GM23338 (cell line): ENCODE data around the gene FAM171A1. TPM values are rescaled to one million over a fixed set of nuclear protein-coding genes. Genes with fewer than 3 reads are reported as not detected.

Experiments used
- ATAC-seq: fragments of 200-7000 bp; cut with Tn5 transposase; 3 replicates; pipeline ENCODE4 v1.9.1; 2020
- DNase-seq: peaks from one replicate; pipeline ENCODE4 v3.0.0-alpha.2; 2015; ENCODE audit warnings: low spot score
- H2AFZ ChIP-seq: fragments of 200-600 bp; sonication (generic); 2 replicates; pipeline ENCODE4 v1.8.0; 2016; ENCODE audit warnings: antibody characterized with exemption, mild to moderate bottlenecking, moderate library complexity
- H3F3A ChIP-seq: fragments of 200-600 bp; sonication (generic); replicated peaks from 2 replicates; pipeline ENCODE4 v1.8.0; 2017; ENCODE audit warnings: antibody characterized with exemption, mixed run types, low read depth
- H3K27ac ChIP-seq: fragments of 200-600 bp; sonication (generic); 2 replicates; pipeline ENCODE4 v1.6.1; 2016; ENCODE audit warnings: low read depth
- H3K27me3 ChIP-seq: fragments of 200-600 bp; sonication (generic); 2 replicates; pipeline ENCODE4 v1.8.0; 2016; ENCODE audit warnings: mild to moderate bottlenecking, mixed run types, moderate library complexity; ENCODE audit not compliant: insufficient read depth
- H3K36me3 ChIP-seq: fragments of 200-600 bp; sonication (generic); 2 replicates; pipeline ENCODE4 v1.8.0; 2016; ENCODE audit warnings: mild to moderate bottlenecking; ENCODE audit not compliant: insufficient read depth
- H3K4me1 ChIP-seq: fragments of 200-600 bp; sonication (generic); 2 replicates; pipeline ENCODE4 v1.8.0; 2016; ENCODE audit warnings: mild to moderate bottlenecking, moderate library complexity; ENCODE audit not compliant: insufficient read depth
- H3K4me2 ChIP-seq: fragments of 200-600 bp; sonication (generic); 2 replicates; pipeline ENCODE4 v1.7.1; 2017; ENCODE audit warnings: mixed run types
- H3K4me3 ChIP-seq: fragments of 200-600 bp; sonication (generic); 2 replicates; pipeline ENCODE4 v1.6.1; 2016; ENCODE audit warnings: mixed run types
- H3K79me2 ChIP-seq: fragments of 200-600 bp; sonication (generic); replicated peaks from 2 replicates; pipeline ENCODE4 v1.8.0; 2017; ENCODE audit warnings: mild to moderate bottlenecking; ENCODE audit not compliant: insufficient read depth
- H3K9me2 ChIP-seq: fragments of 200-600 bp; sonication (generic); 2 replicates; pipeline ENCODE4 v1.8.0; 2017; ENCODE audit not compliant: insufficient read depth
- H4K20me1 ChIP-seq: fragments of 200-600 bp; sonication (generic); replicated peaks from 2 replicates; pipeline ENCODE4 v1.8.0; 2017; ENCODE audit warnings: mild to moderate bottlenecking; ENCODE audit not compliant: insufficient read depth
- H3K27ac Mint-ChIP-seq: 2 replicates; pipeline ENCODE4 v1.8.0; 2020; ENCODE audit warnings: inconsistent platforms, mild to moderate bottlenecking, moderate library complexity, mixed read lengths
- H3K27me3 Mint-ChIP-seq: 3 replicates; pipeline ENCODE4 v1.8.0; 2022; ENCODE audit warnings: low read depth, mild to moderate bottlenecking, moderate library complexity, mixed read lengths, inconsistent platforms; ENCODE audit not compliant: insufficient read depth, poor library complexity
- H3K36me3 Mint-ChIP-seq: 3 replicates; pipeline ENCODE4 v1.8.0; 2021; ENCODE audit warnings: low read depth, mild to moderate bottlenecking, inconsistent platforms, moderate library complexity, mixed read lengths
- H3K4me1 Mint-ChIP-seq: 3 replicates; pipeline ENCODE4 v1.8.0; 2020; ENCODE audit warnings: mild to moderate bottlenecking, inconsistent platforms, mixed read lengths
- H3K4me3 Mint-ChIP-seq: 3 replicates; pipeline ENCODE4 v1.8.0; 2021; ENCODE audit warnings: moderate library complexity, mild to moderate bottlenecking, inconsistent platforms, mixed read lengths
- H3K9me3 Mint-ChIP-seq: 3 replicates; pipeline ENCODE4 v1.8.0; 2020; ENCODE audit warnings: moderate library complexity, mild to moderate bottlenecking, inconsistent platforms, mixed read lengths
- CREB1 ChIP-seq: fragments of 250-450 bp; sonication (Bioruptor Pico); IDR thresholded peaks from 2 replicates; pipeline ENCODE4 v1.5.0; 2020; ENCODE audit warnings: low read depth, mild to moderate bottlenecking, moderate library complexity
- EZH2 ChIP-seq: fragments of 200-600 bp; sonication (generic); IDR thresholded peaks from one replicate; pipeline ENCODE4 v1.8.0; 2017; ENCODE audit warnings: antibody characterized with exemption, mild to moderate bottlenecking, low read depth; ENCODE audit not compliant: unreplicated experiment
- NANOG ChIP-seq: IDR thresholded peaks from 2 replicates; pipeline ENCODE4 v1.6.1; 2016; ENCODE audit warnings: antibody characterized with exemption, borderline replicate concordance
- POLR2AphosphoS5 ChIP-seq: IDR thresholded peaks from 2 replicates; pipeline ENCODE4 v1.6.1; 2016; ENCODE audit warnings: antibody characterized with exemption, low read depth
- STAT1 ChIP-seq: IDR thresholded peaks from one replicate; pipeline ENCODE4 v1.6.1; 2016; ENCODE audit warnings: antibody characterized with exemption; ENCODE audit not compliant: unreplicated experiment
- ZNF114 ChIP-seq: fragments of 250-450 bp; sonication (Bioruptor Pico); IDR thresholded peaks from 2 replicates; pipeline ENCODE4 v1.5.0; 2020; ENCODE audit warnings: mild to moderate bottlenecking, moderate library complexity
- ZNF331 ChIP-seq: fragments of 250-450 bp; sonication (Bioruptor Pico); IDR thresholded peaks from 2 replicates; pipeline ENCODE4 v1.5.0; 2020; ENCODE audit warnings: low read depth, mild to moderate bottlenecking, moderate library complexity
- polyA plus RNA-seq: library from polyadenylated mRNA; unstranded; fragments of >200 nt; fragmentation: Nextera tagmentation; extraction: Ambion mirVana; gene quantifications from 2 replicates; pipeline ENCODE4 v1.2.1, GENCODE V29; 2016
- total RNA-seq: library from RNA; depleted of rRNA; stranded (reverse); fragments of >200 nt; shearing (Covaris generic); gene quantifications from 2 replicates; pipeline ENCODE4 v1.2.3, GENCODE V29; 2014
- TF ChIP-seq, protein P1 (sequence below): fragments of 250-450 bp; sonication (Bioruptor Pico); IDR thresholded peaks from 2 replicates; pipeline ENCODE4 v1.5.0; 2020; ENCODE audit warnings: mild to moderate bottlenecking, moderate library complexity
- TF ChIP-seq, protein P2 (sequence below), 2 experiments: fragments of 200-600 bp in 1 of 2; sonication (generic) in 1 of 2; conservative IDR thresholded peaks; 2 replicates each; pipeline versions ENCODE4 v1.5.1 to v1.6.1; 2016 to 2017; ENCODE audit warnings: antibody characterized with exemption in 2 of 2, low read depth in 2 of 2, mild to moderate bottlenecking in 2 of 2, moderate library complexity in 1 of 2
- TF ChIP-seq, protein P3 (sequence below): IDR thresholded peaks from one replicate; pipeline ENCODE4 v1.6.1; 2018; ENCODE audit warnings: antibody characterized with exemption; ENCODE audit not compliant: unreplicated experiment

The FAM171A1 gene
- total and polyA plus RNA-seq, 2 experiments from 2014 or later = 11.3 to 32.2 TPM

DNA sequence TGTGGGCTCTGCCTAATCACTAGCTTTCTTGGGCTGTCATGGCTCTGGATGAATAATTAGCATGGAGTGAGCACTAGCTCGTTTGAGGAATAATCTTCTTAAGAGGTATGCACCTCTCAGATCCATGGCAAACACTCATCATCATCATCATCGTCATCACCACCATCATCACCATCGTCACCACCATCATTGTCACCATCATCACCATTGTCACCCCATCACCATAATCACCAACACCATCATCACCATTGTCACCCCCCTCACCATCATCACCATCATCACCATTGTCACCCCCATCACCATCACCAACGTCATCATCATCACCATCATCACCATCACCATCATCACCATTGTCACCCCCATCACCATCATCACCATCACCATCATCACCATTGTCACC, 141.8 kb downstream of the FAM171A1 start (continued):
- TF ChIP-seq, protein P1, sequence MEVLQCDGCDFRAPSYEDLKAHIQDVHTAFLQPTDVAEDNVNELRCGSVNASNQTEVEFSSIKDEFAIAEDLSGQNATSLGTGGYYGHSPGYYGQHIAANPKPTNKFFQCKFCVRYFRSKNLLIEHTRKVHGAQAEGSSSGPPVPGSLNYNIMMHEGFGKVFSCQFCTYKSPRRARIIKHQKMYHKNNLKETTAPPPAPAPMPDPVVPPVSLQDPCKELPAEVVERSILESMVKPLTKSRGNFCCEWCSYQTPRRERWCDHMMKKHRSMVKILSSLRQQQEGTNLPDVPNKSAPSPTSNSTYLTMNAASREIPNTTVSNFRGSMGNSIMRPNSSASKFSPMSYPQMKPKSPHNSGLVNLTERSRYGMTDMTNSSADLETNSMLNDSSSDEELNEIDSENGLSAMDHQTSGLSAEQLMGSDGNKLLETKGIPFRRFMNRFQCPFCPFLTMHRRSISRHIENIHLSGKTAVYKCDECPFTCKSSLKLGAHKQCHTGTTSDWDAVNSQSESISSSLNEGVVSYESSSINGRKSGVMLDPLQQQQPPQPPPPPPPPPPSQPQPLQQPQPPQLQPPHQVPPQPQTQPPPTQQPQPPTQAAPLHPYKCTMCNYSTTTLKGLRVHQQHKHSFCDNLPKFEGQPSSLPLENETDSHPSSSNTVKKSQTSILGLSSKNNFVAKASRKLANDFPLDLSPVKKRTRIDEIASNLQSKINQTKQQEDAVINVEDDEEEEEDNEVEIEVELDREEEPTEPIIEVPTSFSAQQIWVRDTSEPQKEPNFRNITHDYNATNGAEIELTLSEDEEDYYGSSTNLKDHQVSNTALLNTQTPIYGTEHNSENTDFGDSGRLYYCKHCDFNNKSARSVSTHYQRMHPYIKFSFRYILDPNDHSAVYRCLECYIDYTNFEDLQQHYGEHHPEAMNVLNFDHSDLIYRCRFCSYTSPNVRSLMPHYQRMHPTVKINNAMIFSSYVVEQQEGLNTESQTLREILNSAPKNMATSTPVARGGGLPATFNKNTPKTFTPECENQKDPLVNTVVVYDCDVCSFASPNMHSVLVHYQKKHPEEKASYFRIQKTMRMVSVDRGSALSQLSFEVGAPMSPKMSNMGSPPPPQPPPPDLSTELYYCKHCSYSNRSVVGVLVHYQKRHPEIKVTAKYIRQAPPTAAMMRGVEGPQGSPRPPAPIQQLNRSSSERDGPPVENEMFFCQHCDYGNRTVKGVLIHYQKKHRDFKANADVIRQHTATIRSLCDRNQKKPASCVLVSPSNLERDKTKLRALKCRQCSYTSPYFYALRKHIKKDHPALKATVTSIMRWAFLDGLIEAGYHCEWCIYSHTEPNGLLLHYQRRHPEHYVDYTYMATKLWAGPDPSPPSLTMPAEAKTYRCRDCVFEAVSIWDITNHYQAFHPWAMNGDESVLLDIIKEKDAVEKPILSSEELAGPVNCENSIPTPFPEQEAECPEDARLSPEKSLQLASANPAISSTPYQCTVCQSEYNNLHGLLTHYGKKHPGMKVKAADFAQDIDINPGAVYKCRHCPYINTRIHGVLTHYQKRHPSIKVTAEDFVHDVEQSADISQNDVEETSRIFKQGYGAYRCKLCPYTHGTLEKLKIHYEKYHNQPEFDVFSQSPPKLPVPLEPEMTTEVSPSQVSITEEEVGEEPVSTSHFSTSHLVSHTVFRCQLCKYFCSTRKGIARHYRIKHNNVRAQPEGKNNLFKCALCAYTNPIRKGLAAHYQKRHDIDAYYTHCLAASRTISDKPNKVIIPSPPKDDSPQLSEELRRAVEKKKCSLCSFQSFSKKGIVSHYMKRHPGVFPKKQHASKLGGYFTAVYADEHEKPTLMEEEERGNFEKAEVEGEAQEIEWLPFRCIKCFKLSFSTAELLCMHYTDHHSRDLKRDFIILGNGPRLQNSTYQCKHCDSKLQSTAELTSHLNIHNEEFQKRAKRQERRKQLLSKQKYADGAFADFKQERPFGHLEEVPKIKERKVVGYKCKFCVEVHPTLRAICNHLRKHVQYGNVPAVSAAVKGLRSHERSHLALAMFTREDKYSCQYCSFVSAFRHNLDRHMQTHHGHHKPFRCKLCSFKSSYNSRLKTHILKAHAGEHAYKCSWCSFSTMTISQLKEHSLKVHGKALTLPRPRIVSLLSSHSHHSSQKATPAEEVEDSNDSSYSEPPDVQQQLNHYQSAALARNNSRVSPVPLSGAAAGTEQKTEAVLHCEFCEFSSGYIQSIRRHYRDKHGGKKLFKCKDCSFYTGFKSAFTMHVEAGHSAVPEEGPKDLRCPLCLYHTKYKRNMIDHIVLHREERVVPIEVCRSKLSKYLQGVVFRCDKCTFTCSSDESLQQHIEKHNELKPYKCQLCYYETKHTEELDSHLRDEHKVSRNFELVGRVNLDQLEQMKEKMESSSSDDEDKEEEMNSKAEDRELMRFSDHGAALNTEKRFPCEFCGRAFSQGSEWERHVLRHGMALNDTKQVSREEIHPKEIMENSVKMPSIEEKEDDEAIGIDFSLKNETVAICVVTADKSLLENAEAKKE = no peak
- no peak for TF ChIP-seq POLR2AphosphoS5
- no peak for TF ChIP-seq EZH2
- TF ChIP-seq STAT1 = no peak

DNA sequence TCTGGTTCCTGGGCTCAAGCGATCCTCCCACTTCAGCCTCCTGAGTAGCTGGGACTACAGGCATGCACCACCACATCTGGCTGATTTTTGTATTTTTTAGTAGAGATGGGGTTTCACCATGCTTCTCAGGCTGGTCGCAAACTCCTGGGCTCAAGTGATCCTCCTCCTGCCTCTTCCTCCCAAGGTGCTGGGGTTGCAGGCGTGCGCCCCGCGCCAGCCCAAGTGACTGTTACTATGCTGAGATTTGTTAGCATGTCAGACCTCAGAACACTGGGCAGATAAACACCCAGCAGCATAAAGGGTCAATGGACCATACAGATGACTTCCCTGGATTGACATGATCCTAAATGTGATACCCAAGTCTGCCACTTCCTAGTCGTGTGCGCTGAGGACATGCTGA, 142.7 kb downstream of the FAM171A1 start:
- H3K9me3 Mint-ChIP-seq = peaks cover 3% of the 10 kb centered on the region; the same call in 1 of the 3 replicates
- H3K27ac Mint-ChIP-seq = no peak overlapping the region
- Histone ChIP-seq H3F3A (no peaks in the 10 kb centered on the region), H4K20me1 (no peaks in the 10 kb centered on the region), H3K27me3 (no peaks in the 10 kb centered on the region), H3K4me1 (no peaks in the 10 kb centered on the region), H2AFZ (no peak overlapping the region), H3K27ac (no peak overlapping the region), H3K4me2 (no peak overlapping the region), H3K79me2 (no peaks in the 10 kb centered on the region), H3K9me2 (no peaks in the 10 kb centered on the region), H3K36me3 (no peaks in the 10 kb centered on the region), H3K4me3 (no peak overlapping the region)
- H3K36me3 Mint-ChIP-seq = peaks cover 18% of the 10 kb centered on the region; the same call in 2 of the 3 replicates
- DNase-seq (no peak), ATAC-seq (no peak)
- H3K4me1 Mint-ChIP-seq = no peaks in the 10 kb centered on the region
- H3K27me3 Mint-ChIP-seq = peaks cover 6% of the 10 kb centered on the region
- no peak overlapping the region for H3K4me3 Mint-ChIP-seq
- TF ChIP-seq, protein P2, sequence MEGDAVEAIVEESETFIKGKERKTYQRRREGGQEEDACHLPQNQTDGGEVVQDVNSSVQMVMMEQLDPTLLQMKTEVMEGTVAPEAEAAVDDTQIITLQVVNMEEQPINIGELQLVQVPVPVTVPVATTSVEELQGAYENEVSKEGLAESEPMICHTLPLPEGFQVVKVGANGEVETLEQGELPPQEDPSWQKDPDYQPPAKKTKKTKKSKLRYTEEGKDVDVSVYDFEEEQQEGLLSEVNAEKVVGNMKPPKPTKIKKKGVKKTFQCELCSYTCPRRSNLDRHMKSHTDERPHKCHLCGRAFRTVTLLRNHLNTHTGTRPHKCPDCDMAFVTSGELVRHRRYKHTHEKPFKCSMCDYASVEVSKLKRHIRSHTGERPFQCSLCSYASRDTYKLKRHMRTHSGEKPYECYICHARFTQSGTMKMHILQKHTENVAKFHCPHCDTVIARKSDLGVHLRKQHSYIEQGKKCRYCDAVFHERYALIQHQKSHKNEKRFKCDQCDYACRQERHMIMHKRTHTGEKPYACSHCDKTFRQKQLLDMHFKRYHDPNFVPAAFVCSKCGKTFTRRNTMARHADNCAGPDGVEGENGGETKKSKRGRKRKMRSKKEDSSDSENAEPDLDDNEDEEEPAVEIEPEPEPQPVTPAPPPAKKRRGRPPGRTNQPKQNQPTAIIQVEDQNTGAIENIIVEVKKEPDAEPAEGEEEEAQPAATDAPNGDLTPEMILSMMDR (conservative IDR thresholded peaks at IDR 0.05; ENCODE audit: low read depth in 2 of 2) = no peak
- no peak for TF ChIP-seq ZNF331 (CRISPR knock-in tag)
- TF ChIP-seq, protein P3, sequence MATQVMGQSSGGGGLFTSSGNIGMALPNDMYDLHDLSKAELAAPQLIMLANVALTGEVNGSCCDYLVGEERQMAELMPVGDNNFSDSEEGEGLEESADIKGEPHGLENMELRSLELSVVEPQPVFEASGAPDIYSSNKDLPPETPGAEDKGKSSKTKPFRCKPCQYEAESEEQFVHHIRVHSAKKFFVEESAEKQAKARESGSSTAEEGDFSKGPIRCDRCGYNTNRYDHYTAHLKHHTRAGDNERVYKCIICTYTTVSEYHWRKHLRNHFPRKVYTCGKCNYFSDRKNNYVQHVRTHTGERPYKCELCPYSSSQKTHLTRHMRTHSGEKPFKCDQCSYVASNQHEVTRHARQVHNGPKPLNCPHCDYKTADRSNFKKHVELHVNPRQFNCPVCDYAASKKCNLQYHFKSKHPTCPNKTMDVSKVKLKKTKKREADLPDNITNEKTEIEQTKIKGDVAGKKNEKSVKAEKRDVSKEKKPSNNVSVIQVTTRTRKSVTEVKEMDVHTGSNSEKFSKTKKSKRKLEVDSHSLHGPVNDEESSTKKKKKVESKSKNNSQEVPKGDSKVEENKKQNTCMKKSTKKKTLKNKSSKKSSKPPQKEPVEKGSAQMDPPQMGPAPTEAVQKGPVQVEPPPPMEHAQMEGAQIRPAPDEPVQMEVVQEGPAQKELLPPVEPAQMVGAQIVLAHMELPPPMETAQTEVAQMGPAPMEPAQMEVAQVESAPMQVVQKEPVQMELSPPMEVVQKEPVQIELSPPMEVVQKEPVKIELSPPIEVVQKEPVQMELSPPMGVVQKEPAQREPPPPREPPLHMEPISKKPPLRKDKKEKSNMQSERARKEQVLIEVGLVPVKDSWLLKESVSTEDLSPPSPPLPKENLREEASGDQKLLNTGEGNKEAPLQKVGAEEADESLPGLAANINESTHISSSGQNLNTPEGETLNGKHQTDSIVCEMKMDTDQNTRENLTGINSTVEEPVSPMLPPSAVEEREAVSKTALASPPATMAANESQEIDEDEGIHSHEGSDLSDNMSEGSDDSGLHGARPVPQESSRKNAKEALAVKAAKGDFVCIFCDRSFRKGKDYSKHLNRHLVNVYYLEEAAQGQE = no peak
- TF ChIP-seq EZH2 = no peak
- no peak for TF ChIP-seq POLR2AphosphoS5
- TF ChIP-seq CREB1 = no peak
- TF ChIP-seq NANOG = no peak
- TF ChIP-seq ZNF114 = no peak
- no peak for TF ChIP-seq STAT1
